ENCODE results near the gene LYL1. TPM values are rescaled to one million over a fixed set of nuclear protein-coding genes. Genes with fewer than 3 reads are reported as not detected.
A peak's percentile ranks its signal among the peaks of the same experiment; 100 is the strongest.

The LYL1 gene
- total RNA-seq, 1 donor from 2014 or later = 17.3 TPM

- DNase-seq (ENCODE audit: low read depth in 2 of 2) = no peak
Observed at GRCh38 chr19:13109361-13110098, 6.9 kb upstream of the LYL1 start.

- DNase-seq (ENCODE audit: low read depth in 2 of 2) = no peak
Observed at GRCh38 chr19:13104848-13105711, 2.4 kb upstream of the LYL1 start.

DNA sequence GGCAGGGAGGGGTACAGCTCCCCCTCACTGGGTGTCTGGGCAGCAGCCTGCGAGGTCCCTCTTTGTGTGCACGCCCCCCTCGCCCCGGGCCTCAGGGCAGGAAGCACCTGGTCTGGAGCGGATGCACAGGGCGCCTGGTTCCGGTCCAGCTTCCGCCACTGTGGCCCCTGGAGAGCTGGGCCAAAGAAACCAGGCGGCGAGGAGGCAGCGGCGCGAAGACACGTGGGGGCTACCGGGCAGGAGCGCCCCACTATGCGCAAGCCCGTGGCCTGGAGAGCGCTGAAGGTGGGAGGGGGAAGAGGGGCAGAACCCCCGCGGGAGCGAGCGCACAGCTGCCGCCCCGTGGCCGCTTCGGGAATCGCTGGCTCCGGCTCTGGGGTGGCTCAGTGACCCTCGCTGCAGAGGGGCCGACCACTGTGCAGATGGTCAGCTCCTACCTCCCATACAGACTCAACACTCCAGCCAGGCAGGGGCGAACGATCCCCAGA lies 1.7 kb upstream of the LYL1 start:
- DNase-seq (ENCODE audit: low read depth in 2 of 2) = peak; percentile 93

GRCh38 chr19:13103581-13104359 lies 1.1 kb upstream of the LYL1 start:
- DNase-seq (ENCODE audit: low read depth in 2 of 2) = no peak

GRCh38 chr19:13102416-13102665 lies 317 bp downstream of the LYL1 start:
- no peak for DNase-seq (ENCODE audit: low read depth in 2 of 2)

GRCh38 chr19:13101590-13102415 lies 855 bp downstream of the LYL1 start:
- DNase-seq (ENCODE audit: low read depth in 2 of 2) = no peak

DNA sequence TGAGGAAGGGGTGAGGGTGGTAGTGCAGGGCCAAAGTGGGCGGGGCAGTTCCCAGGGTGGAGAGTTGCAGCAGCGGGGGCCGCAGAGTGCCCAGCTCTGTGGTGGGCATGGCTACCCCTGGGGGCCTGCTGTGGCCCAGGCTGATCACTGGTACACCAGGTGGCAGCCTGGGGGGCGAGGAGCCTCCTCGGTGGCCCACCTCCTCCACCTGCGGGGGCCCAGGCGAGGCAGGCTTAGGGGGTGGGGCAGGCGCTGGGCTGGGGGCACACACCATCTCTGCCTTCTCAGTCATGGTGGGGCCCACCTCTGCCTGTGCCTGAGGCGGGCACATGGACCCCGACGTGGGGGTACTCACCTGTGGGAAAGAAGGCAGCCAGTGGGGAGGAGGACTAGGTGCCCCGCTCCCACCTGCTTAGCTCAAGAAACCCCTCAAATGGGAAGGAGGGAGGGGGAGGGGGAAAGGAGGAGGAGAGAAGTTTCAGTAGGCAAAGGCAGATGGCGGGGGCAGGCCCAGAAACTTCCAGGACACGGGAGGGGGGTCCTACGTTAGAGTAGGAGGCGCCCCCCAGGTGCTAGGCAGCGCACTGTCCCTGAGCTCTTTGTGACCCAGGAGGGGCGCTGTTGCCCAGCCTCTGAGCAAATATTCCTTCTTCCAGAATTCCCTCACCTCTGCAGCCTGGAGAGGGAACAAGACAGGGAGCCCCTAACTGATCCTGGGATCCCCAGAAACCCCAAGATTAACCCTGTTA lies 1.6 kb downstream of the LYL1 start:
- peak; percentile 70 to 76 for DNase-seq (ENCODE audit: low read depth in 2 of 2)

GRCh38 chr19:13100031-13100588 lies 2.5 kb downstream of the LYL1 start:
- DNase-seq (ENCODE audit: low read depth in 2 of 2) = peak; percentile 42 to 45

- peak; percentile 52 to 94 for DNase-seq (ENCODE audit: low read depth in 2 of 2)
Observed at GRCh38 chr19:13099073-13099999, 3.3 kb downstream of the LYL1 start.

DNA sequence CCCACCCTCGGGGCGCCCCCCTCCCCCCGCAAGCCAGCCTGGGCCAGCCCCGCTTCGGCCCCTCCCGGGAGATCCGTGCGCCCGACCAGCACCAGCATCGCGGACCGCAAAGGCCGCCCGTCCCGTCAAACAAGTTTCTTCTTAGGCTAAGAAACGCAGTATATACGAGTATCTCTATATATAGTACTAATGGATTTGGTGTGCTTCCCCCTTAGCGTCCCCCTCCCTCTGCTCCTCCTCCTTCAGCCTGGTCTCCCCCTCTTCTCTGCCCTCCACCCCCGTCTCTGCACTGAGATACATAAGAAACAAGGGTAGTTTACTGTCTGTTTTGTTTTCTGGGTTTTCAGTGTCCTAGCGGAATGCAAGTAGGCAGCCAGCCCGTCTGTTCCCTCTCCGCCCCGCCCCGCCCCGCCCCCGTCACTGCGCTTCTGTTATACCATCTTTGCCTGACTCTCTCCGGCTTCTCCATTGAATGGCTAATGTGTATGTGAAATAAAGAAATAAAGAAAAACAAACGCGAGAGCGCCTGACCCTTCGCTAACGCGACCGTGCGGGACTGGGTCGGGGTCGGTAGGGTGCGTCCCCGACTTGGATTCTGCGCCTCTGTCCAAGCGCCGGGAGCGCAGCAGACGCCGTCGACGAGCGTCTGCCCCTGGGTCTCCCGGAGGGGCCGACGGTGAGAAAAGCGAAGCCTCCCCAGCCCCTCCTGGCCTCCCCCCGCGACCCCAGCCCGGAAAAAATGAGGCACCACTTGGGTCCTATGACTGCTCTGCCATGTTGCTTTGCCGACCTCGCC lies 4.2 kb downstream of the LYL1 start:
- peak; percentile 68 to 72 for DNase-seq (ENCODE audit: low read depth in 2 of 2)

DNA sequence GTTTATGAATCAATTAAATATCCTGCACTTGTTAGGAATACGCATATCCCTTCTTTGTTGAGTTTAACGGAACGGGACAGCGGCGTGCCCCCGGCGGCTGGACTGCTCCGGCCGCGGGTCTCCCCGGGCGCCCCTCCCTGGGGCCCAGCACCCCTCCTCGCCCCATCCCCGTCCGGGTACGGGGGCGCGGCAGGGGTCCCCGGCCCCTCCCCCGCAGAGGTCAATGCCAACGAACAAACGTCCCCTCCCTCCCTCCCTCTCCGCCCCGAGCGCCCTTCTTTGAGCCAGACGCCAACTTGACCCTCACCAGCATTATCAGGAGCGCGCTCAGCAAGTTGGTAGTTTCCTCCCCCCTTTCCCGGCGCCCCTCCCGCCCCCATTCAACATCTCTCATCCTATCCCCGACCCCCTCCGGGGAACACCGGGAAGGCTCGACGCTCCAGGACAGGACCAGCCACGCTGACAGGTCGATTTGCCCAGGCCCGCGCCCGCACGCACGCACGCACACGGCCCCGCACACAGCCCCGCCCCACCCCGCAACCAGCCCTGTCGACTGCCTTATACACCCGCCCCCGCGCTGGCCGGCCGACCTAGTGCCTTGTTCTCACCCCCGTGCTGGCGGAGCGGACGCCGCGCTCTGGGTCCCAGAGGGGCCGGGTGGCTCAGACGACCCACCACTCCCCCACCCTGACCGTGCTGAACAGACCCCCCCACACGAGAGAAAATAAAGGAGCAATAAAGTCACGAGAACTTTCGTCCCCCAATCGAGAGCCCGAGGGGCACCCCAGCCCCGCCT lies 5.0 kb downstream of the LYL1 start:
- peak; percentile 53 to 64 for DNase-seq (ENCODE audit: low read depth in 2 of 2)

DNA sequence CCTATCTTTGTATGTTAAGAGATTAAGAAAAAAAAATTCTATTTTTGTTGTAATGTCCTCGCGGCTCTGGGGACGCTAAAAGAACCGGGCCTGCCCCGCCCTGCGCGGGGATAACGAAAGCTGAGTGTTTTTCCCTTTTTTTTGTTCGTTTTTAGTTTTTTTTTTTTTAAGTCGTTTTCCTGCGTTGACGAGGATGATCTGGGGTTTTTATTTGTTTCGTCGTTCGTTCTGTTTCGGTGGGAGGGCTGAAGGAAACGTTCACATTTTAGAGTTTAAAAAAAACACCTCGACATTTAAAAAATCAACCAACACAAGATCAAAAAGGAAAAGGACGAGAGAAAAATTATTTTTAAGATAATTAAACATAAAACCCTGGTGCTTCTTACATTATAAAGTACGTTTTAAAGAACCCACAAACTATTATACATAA lies 5.6 kb downstream of the LYL1 start:
- DNase-seq (ENCODE audit: low read depth in 2 of 2) = peak in 1 of 2 donors; percentile 43

DNA sequence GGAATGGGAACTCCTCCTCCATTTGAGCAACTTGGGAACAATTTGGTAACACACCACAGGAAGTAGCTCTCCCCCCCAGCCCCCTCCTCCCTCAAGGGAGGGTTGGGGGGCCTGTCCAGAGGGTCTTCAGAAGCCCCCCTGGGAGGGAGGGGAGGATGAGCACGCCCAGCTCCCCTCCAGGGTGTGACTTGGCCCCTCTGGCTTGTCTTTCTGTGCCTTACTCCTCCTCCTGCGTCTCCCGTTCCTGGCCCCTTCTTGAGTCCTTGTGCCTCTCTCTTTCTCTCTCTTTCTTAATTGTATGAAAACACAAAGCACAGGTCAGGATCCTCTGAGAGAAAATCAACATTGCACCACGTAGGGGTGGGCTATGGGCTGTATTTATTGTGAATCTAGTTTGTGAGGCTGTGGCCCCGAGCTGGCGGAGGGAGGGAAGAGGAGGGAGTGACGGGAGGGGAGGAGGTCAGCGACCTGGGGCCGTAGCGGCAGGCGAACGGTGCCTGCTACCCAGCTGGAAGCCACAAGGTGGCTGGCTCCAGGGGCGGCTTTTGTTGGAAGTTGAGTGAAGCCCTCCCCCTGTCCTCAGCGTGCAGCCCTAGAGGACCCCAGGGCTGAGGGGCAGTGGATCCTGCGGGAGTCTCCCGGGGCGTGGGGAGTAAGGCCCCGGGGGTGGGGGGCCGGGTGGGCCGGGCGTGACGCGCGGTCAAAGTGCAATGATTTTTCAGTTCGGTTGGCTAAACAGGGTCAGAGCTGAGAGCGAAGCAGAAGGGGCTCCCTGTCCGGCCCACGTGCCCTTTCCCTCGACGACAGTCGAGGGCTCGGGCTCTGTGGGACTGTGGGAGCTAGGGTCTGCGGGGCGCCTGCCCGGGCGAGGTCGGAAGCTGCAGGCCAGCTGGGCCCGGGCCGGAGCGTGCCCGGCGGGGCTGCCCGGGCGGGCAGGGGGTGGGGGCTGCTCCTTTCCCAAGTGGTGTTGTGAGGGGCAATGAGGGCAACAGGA lies 6.4 kb downstream of the LYL1 start:
- peak in 1 of 2 donors; percentile 44 for DNase-seq (ENCODE audit: low read depth in 2 of 2)

DNA sequence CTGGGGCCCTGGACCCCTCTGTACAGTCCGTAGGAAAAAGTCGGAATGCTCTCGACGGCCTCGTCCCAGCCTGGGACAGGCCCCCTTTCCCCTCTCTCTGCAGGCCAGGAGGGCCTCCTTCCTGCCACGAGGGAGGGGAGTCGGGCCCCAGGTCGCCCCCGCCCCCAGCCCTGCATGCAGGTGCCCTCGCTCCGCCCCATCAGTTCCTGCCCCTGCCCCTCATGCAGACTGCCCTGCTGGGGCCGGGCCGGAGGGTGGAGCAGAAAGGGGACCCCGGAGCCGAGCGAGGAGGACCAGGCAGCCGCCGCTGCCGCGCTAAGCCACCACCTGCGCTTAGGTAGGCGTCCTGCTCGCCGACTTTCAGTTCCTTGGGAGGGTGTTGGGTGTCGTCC lies 7.3 kb downstream of the LYL1 start:
- no peak for DNase-seq (ENCODE audit: low read depth in 2 of 2)

DNA sequence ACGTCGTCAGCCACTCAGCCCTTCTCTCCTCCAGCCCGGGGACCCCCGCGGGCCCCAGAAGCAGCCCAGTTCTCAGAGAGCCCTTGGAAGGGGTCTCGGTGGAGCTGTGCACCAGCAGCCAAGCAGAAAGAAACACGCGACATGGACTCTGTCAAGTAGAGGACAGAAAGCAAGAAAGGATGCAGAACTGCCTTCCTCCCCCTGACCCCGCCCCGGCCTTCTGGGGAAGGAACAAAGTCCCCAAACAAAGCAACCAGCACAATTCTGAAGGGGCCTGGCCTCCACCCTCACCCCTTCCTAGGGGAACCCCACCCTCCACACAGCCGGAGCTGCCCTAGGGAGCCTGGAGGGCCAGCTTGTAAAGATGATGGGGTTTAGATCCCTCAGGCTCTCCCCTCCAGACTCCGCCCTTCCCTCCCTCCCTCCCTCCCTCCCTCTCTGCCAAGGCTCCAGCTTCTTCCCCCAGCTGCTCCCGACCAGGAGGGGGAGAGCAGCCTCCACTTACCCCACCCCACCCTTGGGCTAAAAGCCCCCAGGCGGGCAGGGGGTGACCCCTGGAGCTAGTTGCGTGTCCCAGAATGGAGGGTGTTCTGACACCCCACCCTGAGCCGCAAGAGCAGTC lies 7.8 kb downstream of the LYL1 start:
- no peak for DNase-seq (ENCODE audit: low read depth in 2 of 2)

GRCh38 chr19:13094106-13094504 lies 8.6 kb downstream of the LYL1 start:
- peak in 1 of 2 donors; percentile 38 for DNase-seq (ENCODE audit: low read depth in 2 of 2)

All from lung microvascular endothelial cell (primary cell).